ENCODE measurements around the gene RASAL1. TPM values are rescaled to one million over a fixed set of nuclear protein-coding genes. Genes with fewer than 3 reads are reported as not detected.

Gene RASAL1
- total and polyA plus RNA-seq, 8 donors: 3.0 to 62.0 (median 23.8) TPM

DNA sequence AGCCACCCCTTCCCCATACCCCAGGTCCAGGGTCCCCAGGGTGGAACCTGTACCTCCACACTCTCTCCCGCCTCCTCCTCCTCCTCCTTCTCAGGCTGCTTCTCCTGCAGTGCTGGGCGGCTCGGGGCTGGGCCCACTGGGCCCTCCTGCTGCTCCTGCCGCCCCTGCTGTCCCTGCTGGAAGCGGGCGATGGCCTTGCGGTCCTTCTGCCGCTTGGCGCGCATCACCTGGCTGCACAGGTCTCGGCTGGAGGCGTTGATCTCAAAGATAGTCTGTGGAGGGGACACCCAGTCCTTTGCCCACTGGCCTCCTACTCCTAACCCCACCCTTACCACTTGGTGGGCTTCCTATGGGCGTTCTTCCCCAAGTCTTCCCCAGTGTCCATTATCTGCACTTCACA, 28.5 kb upstream of the RASAL1 start:
- DNase-seq: no peak
- Histone ChIP-seq H3K4me3 (no peak overlapping the region), H3K27ac (no peak overlapping the region), H3K36me3 (peaks cover 87 to 100% (median 100%) of the 10 kb centered on the region in 4 donors), H3K9me3 (no peaks in the 10 kb centered on the region), H3K4me1 (no peaks in the 10 kb centered on the region), H3K27me3 (no peaks in the 10 kb centered on the region)
- intact Hi-C loops (cut with DNase I; ENCODE audit: low total_unique reads): no loop called here
- TF ChIP-seq, protein P1, sequence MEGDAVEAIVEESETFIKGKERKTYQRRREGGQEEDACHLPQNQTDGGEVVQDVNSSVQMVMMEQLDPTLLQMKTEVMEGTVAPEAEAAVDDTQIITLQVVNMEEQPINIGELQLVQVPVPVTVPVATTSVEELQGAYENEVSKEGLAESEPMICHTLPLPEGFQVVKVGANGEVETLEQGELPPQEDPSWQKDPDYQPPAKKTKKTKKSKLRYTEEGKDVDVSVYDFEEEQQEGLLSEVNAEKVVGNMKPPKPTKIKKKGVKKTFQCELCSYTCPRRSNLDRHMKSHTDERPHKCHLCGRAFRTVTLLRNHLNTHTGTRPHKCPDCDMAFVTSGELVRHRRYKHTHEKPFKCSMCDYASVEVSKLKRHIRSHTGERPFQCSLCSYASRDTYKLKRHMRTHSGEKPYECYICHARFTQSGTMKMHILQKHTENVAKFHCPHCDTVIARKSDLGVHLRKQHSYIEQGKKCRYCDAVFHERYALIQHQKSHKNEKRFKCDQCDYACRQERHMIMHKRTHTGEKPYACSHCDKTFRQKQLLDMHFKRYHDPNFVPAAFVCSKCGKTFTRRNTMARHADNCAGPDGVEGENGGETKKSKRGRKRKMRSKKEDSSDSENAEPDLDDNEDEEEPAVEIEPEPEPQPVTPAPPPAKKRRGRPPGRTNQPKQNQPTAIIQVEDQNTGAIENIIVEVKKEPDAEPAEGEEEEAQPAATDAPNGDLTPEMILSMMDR (IDR thresholded peaks at IDR 0.05): no peak
- no peak for TF ChIP-seq POLR2A (IDR thresholded peaks at IDR 0.05)
- no peak for TF ChIP-seq POLR2AphosphoS5 (IDR thresholded peaks at IDR 0.05)
- no peak for TF ChIP-seq EP300 (IDR thresholded peaks at IDR 0.05)
- 93 to 97% (median 95%) methylated on average over 13 of the region's 13 CpGs for WGBS, 5 donors

DNA sequence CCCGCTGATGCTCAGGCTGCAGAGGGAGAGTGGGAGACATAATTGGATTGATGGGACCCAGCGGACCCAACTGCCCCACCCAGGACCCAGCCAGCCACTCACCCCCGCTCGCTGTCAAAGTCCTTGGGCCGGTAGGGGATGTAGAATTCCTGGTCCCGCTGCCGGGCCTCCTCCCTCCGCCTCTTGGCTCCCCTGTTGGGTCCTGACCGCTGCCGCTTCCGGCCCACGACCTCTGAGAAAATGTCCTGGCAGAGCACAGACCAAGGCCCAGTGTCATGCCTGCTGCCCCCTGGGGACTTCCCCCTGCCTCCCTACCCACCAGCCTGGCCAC, 27.4 kb upstream of the RASAL1 start:
- no peak for DNase-seq
- H3K4me3 ChIP-seq: no peak overlapping the region
- intact Hi-C loops (cut with DNase I; ENCODE audit: low total_unique reads): no loop called here
- no peak overlapping the region for H3K27ac ChIP-seq
- no peaks in the 10 kb centered on the region for H3K4me1 ChIP-seq
- peaks cover 87 to 100% (median 100%) of the 10 kb centered on the region in 4 donors for H3K36me3 ChIP-seq
- H3K9me3 ChIP-seq: no peaks in the 10 kb centered on the region
- no peaks in the 10 kb centered on the region for H3K27me3 ChIP-seq
- 92 to 96% (median 94%) methylated on average over 10 to 12 of the region's 12 CpGs for WGBS, 5 donors
- no peak for TF ChIP-seq POLR2AphosphoS5 (IDR thresholded peaks at IDR 0.05)
- TF ChIP-seq EP300 (IDR thresholded peaks at IDR 0.05): no peak
- no peak for TF ChIP-seq POLR2A (IDR thresholded peaks at IDR 0.05)
- TF ChIP-seq, protein P1 (IDR thresholded peaks at IDR 0.05): no peak

DNA sequence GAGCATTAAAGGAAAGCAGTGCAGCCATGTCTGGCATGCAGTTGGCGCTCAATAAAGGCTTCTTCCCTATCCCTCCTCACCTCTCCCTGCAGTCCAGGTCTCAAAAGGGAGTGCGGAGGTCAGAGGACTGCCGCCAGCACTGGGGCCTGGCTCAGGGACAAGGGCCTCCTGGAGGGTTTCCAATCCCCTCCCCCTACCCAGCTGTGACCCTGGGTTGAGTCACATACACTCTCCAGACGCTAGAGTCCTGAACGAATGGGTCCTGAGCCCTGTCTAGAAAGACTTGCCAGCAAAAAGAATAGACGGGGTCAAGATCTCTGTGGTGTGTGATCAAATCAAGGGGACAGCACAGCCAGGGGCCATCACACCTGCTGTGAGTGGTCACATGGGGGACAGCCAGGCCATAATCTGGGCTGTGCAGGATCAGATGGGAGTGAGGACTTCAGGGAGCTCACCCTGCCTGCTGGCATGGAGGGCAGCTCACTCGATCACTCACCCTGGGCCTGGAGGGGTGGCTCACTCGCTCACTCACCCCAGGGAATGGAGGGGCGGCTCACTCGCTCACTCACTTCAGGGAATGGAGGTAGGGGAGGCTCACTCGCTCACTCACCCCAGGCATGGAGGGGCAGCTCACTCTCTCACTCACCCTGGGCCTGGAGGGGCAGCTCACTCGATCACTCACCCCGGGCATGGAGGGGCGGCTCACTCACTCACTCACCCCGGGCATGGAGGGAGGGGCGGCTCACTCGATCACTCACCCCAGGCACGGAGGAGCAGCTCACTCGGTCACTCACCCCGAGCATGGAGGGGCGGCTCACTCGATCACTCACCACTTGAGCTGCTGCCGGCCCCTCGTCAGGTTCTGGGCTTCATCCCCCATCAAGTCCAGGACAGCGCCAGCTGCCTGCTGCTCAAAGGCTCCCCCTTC, 26.8 kb upstream of the RASAL1 start:
- peaks cover 86 to 100% (median 100%) of the 10 kb centered on the region in 4 donors for H3K36me3 ChIP-seq
- intact Hi-C loops (cut with DNase I; ENCODE audit: low total_unique reads): no loop called here
- WGBS, 5 donors: 69 to 87% (median 87%) methylated on average over 6 to 25 of the region's 25 CpGs

DNA sequence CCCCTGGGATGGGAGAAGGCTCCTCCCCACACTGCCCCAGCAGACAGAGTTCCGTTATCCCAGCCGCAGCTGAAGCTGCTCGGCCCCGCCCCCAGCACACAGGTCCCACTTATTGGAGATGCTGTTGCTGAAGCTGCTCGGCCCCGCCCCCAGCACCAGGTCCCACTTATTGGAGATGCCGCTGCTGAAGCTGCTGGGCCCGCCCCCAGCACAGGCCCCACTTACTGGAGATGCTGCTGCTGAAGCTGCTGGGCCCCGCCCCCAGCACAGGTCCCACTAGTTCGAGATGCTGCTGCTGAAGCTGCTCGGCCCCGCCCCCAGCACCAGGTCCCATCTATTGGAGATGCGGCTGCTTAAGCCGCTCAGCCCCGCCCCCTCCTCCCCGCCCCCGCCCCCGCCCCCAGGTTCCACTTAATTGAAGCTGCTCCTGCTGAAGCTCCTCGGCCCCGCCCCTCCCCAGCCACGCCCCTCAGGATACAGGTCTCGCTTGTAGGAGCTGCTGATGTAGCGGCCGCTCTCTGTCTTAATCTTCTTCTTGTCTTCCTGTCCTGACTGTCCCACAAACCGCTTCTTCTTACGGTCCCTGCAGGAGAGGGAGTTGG, 26.0 kb upstream of the RASAL1 start:
- intact Hi-C loops (cut with DNase I; ENCODE audit: low total_unique reads): no loop called here
- DNase-seq: peak in 1 of 2 donors; percentile 65
- Histone ChIP-seq H3K4me1 (no peaks in the 10 kb centered on the region), H3K36me3 (peaks cover 81 to 97% (median 94%) of the 10 kb centered on the region in 4 donors), H3K27me3 (no peaks in the 10 kb centered on the region), H3K9me3 (no peaks in the 10 kb centered on the region), H3K4me3 (no peak overlapping the region), H3K27ac (no peak overlapping the region)
- WGBS, 5 donors: 75 to 83% (median 78%) methylated on average over 15 to 26 of the region's 26 CpGs
- TF ChIP-seq EP300 (IDR thresholded peaks at IDR 0.05) (no peak), POLR2A (IDR thresholded peaks at IDR 0.05) (no peak), POLR2AphosphoS5 (IDR thresholded peaks at IDR 0.05) (no peak)
- TF ChIP-seq, protein P1 (IDR thresholded peaks at IDR 0.05): no peak

More for the DNA sequence above, 26.8 kb upstream of the RASAL1 start:
- no peaks in the 10 kb centered on the region for H3K27me3 ChIP-seq
- TF ChIP-seq EP300 (IDR thresholded peaks at IDR 0.05) (no peak), POLR2A (IDR thresholded peaks at IDR 0.05) (no peak), POLR2AphosphoS5 (IDR thresholded peaks at IDR 0.05) (no peak)
- TF ChIP-seq, protein P1 (IDR thresholded peaks at IDR 0.05): no peak
- H3K4me1 ChIP-seq: no peaks in the 10 kb centered on the region
- H3K27ac ChIP-seq: no peak overlapping the region
- peak in 1 of 2 donors; percentile 42 for DNase-seq
- H3K9me3 ChIP-seq: no peaks in the 10 kb centered on the region
- H3K4me3 ChIP-seq: no peak overlapping the region

Data from stomach (tissue), 9 donors.